GM23248 (cell line): ENCODE data around the gene KCNK1. TPM values are rescaled to one million over a fixed set of nuclear protein-coding genes. Genes with fewer than 3 reads are reported as not detected.

ENCODE experiments used
- DNase-seq: peaks from one replicate; pipeline ENCODE4 v3.0.0-alpha.2; 2015
- H2AFZ ChIP-seq: fragments of 200-600 bp; sonication (generic); 2 replicates; pipeline ENCODE4 v1.6.1; 2016; ENCODE audit warnings: antibody characterized with exemption
- H3F3A ChIP-seq: fragments of 200-600 bp; sonication (generic); 2 replicates; pipeline ENCODE4 v1.6.1; 2016; ENCODE audit warnings: mild to moderate bottlenecking, antibody characterized with exemption, mixed run types; ENCODE audit not compliant: insufficient read depth
- H3K27ac ChIP-seq: fragments of 200-600 bp; sonication (generic); 2 replicates; pipeline ENCODE4 v1.5.1; 2016; ENCODE audit warnings: mild to moderate bottlenecking
- H3K27me3 ChIP-seq: fragments of 200-600 bp; sonication (generic); replicated peaks from 2 replicates; pipeline ENCODE4 v1.6.1; 2016; ENCODE audit warnings: mild to moderate bottlenecking; ENCODE audit not compliant: insufficient read depth
- H3K36me3 ChIP-seq: fragments of 200-600 bp; sonication (generic); 2 replicates; pipeline ENCODE4 v1.6.1; 2016; ENCODE audit warnings: low read depth, mild to moderate bottlenecking
- H3K4me1 ChIP-seq: fragments of 200-600 bp; sonication (generic); 2 replicates; pipeline ENCODE4 v1.6.1; 2016; ENCODE audit warnings: mild to moderate bottlenecking; ENCODE audit not compliant: insufficient read depth
- H3K4me2 ChIP-seq: fragments of 200-600 bp; sonication (generic); one replicate; pipeline ENCODE4 v1.6.1; 2016; ENCODE audit warnings: mild to moderate bottlenecking; ENCODE audit not compliant: unreplicated experiment
- H3K4me3 ChIP-seq: fragments of 200-600 bp; sonication (generic); 2 replicates; pipeline ENCODE4 v1.5.1; 2016; ENCODE audit warnings: mild to moderate bottlenecking
- H3K79me2 ChIP-seq: fragments of 200-600 bp; sonication (generic); 2 replicates; pipeline ENCODE4 v1.6.1; 2016; ENCODE audit warnings: mild to moderate bottlenecking; ENCODE audit not compliant: insufficient read depth
- H3K9ac ChIP-seq: fragments of 200-600 bp; sonication (generic); 2 replicates; pipeline ENCODE4 v1.6.1; 2016; ENCODE audit warnings: mild to moderate bottlenecking
- H3K9me2 ChIP-seq: fragments of 200-600 bp; sonication (generic); 2 replicates; pipeline ENCODE4 v1.6.1; 2016; ENCODE audit warnings: mixed run types, mild to moderate bottlenecking, moderate library complexity; ENCODE audit not compliant: insufficient read depth
- H3K9me3 ChIP-seq: fragments of 200-600 bp; sonication (generic); one replicate; pipeline ENCODE4 v1.6.1; 2017; ENCODE audit warnings: low read depth
- H4K20me1 ChIP-seq: fragments of 200-600 bp; sonication (generic); 2 replicates; pipeline ENCODE4 v1.6.0; 2016; ENCODE audit not compliant: insufficient read depth
- EZH2 ChIP-seq: fragments of 200-600 bp; sonication (generic); IDR thresholded peaks from 2 replicates; pipeline ENCODE4 v1.6.1; 2018; ENCODE audit warnings: antibody characterized with exemption, mild to moderate bottlenecking; ENCODE audit not compliant: insufficient read depth, poor library complexity, severe bottlenecking
- EZH2phosphoT487 ChIP-seq: fragments of 200-600 bp; sonication (generic); IDR thresholded peaks from 2 replicates; pipeline ENCODE4 v1.6.1; 2018; ENCODE audit warnings: antibody characterized with exemption, moderate library complexity, mild to moderate bottlenecking, low read depth; ENCODE audit not compliant: insufficient read depth
- WGBS, 2 experiments: methylation state at CpG; one replicate each; pipeline ENCODE4 v1.1.6; 2015 to 2017; ENCODE audit warnings: low lambda C conversion rate in 2 of 2, low coverage in 1 of 2; ENCODE audit errors: missing lambda C conversion rate in 2 of 2; 5-methylcytosine and 5-hydroxymethylcytosine counted together
- in situ Hi-C: fragments of 300-500 bp; cut with MboI; formaldehyde crosslinking; loops from 2 replicates; pipeline ENCODE4 v1.15.0; 2020
- polyA plus RNA-seq: library from polyadenylated mRNA; unstranded; fragments of >200 nt; fragmentation: Nextera tagmentation; extraction: Ambion mirVana; gene quantifications from 2 replicates; pipeline ENCODE4 v1.2.1, GENCODE V29; 2016
- total RNA-seq: library from RNA; depleted of rRNA; stranded (reverse); fragments of >200 nt; shearing (Covaris generic); gene quantifications from 2 replicates; pipeline ENCODE4 v1.2.3, GENCODE V29; 2014; rRNA removed

Gene KCNK1
- total RNA-seq (4.0 and 6.7 TPM in 2 replicates), polyA plus RNA-seq (4.2 and 4.8 TPM in 2 replicates)

DNA sequence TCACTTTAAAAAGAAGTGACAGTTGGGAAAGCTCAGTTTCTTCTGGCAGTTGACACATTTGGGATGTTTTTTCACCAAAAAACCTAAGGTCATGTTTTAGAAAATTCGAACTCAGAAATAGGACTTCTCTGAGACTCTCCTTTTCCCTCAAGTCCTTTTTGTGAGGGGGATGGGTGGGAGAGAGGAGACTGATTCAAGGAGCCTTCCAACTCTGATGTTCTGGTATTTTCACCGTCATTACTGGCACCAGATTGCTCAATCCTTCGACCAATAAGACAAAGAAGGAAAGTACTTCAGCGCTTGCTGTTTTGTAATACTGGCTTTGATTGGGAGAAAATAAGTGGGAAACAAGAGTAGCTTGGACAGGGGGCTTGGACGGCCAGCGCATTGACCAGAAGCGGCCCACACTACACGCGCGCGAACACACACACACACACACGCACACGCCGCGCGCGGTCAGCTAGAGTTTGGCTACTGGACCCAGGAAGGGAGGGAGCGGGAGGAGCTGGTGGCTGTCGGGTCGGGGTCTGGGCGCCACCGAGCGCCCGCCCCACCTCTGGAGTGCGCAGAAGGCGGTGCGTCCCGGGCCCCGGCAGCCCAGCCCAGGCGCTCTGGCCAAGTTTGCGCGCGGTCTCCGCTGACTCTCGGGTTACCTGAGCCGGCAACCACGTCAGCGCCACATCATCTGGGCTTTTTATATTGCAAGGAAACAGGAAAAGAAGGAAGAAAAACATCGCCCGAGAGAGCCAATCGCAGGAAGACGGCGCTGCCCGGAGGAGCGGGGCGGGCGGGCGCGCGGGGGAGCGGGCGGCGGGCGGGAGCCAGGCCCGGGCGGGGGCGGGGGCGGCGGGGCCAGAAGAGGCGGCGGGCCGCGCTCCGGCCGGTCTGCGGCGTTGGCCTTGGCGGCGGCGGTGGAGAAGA lies at the start of gene KCNK1:
Gene KCNK1, plus strand, starts transcription at position 855 of the 921 bp plus-strand sequence. Its CDS starts 66 bp downstream, at position 921.
- peak within 1 kb of the TSS; percentile 73 for H3K27ac ChIP-seq
- peak within 1 kb of the TSS; percentile 88 for H3K9ac ChIP-seq
- no peaks in the 10 kb centered on the region for H3K9me2 ChIP-seq
- in situ Hi-C loops = no loop called here
- H3F3A ChIP-seq = peaks cover 11% of the 10 kb centered on the region; the same call in 1 of the 2 replicates
- no peaks in the 10 kb centered on the region for H3K36me3 ChIP-seq
- peaks cover 3% of the 10 kb centered on the region; the same call in 1 of the 2 replicates for H3K4me1 ChIP-seq
- peak; percentile 89 for DNase-seq
- H3K9me3 ChIP-seq = no peaks in the 10 kb centered on the region
- H2AFZ ChIP-seq = peak within 1 kb of the TSS; percentile 95
- peaks cover 11% of the 10 kb centered on the region; the same call in 1 of the 2 replicates for H3K79me2 ChIP-seq
- no peak for TF ChIP-seq EZH2
- no peak for TF ChIP-seq EZH2phosphoT487
- no peaks in the 10 kb centered on the region for H3K27me3 ChIP-seq
- peak within 1 kb of the TSS; percentile 92 for H3K4me2 ChIP-seq
- 1 to 2% methylated on average over 36 to 55 of the region's 70 CpGs for WGBS, 2 experiments
- H4K20me1 ChIP-seq = no peaks in the 10 kb centered on the region
- H3K4me3 ChIP-seq = peak within 1 kb of the TSS; percentile 95

DNA sequence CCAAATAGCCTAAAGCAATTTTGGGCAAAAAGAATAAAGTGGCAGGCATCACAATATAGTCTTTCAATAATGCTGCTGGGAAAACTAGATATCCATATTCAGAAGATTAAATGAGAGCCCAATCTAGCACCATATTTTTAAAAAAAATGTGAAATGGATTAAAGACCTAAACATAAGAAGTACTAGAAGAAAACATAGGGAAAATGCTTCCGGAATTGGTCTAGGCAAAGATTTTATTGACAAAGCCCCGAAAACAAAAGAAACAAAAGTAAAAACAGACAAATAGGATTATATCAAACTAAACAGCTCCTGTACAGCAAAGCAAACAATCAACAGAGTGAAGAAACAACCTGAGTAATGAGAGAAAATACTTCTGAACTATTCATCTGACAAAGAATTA lies 48.6 kb upstream of the KCNK1 start:
- WGBS, 2 experiments = 28 to 47% methylated on average over 2 of the region's 2 CpGs
- Histone ChIP-seq H4K20me1 (no peaks in the 10 kb centered on the region), H3K9ac (no peak overlapping the region), H3K27ac (no peak overlapping the region), H3K9me3 (peaks cover 4% of the 10 kb centered on the region), H2AFZ (no peak overlapping the region), H3K36me3 (no peaks in the 10 kb centered on the region), H3K79me2 (no peaks in the 10 kb centered on the region), H3K4me3 (no peak overlapping the region), H3K27me3 (no peaks in the 10 kb centered on the region), H3K4me1 (no peaks in the 10 kb centered on the region), H3K4me2 (no peak overlapping the region), H3K9me2 (no peaks in the 10 kb centered on the region), H3F3A (no peaks in the 10 kb centered on the region)
- in situ Hi-C loops = no loop called here
- DNase-seq = no peak
- TF ChIP-seq EZH2 (no peak), EZH2phosphoT487 (no peak)

GRCh38 chr1:233566886-233567285 lies 47.0 kb upstream of the KCNK1 start:
- no peak overlapping the region for H3K9ac ChIP-seq
- 30 to 37% methylated on average over 2 of the region's 2 CpGs for WGBS, 2 experiments
- no peaks in the 10 kb centered on the region for H3K79me2 ChIP-seq
- no peaks in the 10 kb centered on the region for H3K4me1 ChIP-seq
- H4K20me1 ChIP-seq = no peaks in the 10 kb centered on the region
- TF ChIP-seq EZH2 (no peak), EZH2phosphoT487 (no peak)
- H3F3A ChIP-seq = no peaks in the 10 kb centered on the region
- H3K9me3 ChIP-seq = peaks cover 3% of the 10 kb centered on the region
- H3K36me3 ChIP-seq = no peaks in the 10 kb centered on the region
- no peak overlapping the region for H2AFZ ChIP-seq
- H3K9me2 ChIP-seq = no peaks in the 10 kb centered on the region
- in situ Hi-C loops = no loop called here
- no peak for DNase-seq
- H3K27ac ChIP-seq = no peak overlapping the region
- H3K27me3 ChIP-seq = no peaks in the 10 kb centered on the region
- no peak overlapping the region for H3K4me2 ChIP-seq
- no peak overlapping the region for H3K4me3 ChIP-seq

GRCh38 chr1:233569636-233570035 lies 44.3 kb upstream of the KCNK1 start:
- H3K36me3 ChIP-seq = no peaks in the 10 kb centered on the region
- H2AFZ ChIP-seq = no peak overlapping the region
- no peaks in the 10 kb centered on the region for H3K4me1 ChIP-seq
- H3K4me2 ChIP-seq = no peak overlapping the region
- H3K79me2 ChIP-seq = no peaks in the 10 kb centered on the region
- in situ Hi-C loops = no loop called here
- no peak overlapping the region for H3K27ac ChIP-seq
- peak; percentile 48 for DNase-seq
- H3K9me2 ChIP-seq = no peaks in the 10 kb centered on the region
- H3K27me3 ChIP-seq = 0 out of 2 replicates have a peak, but pooled peaks cover 6% of the 10 kb centered on the region
- no peaks in the 10 kb centered on the region for H4K20me1 ChIP-seq
- no peaks in the 10 kb centered on the region for H3K9me3 ChIP-seq
- H3K4me3 ChIP-seq = no peak overlapping the region
- TF ChIP-seq EZH2 (no peak), EZH2phosphoT487 (no peak)
- H3K9ac ChIP-seq = no peak overlapping the region
- no peaks in the 10 kb centered on the region for H3F3A ChIP-seq
